GM10266 (cell line): ENCODE results near the gene GPT2.

Experiments used
- DNase-seq: peaks from one replicate; pipeline ENCODE4 v3.0.0; 2012; ENCODE audit errors: extremely low spot score
- TF ChIP-seq, protein P1 (sequence below): IDR thresholded peaks from 2 replicates; pipeline ENCODE4 v1.5.1; 2012; ENCODE audit warnings: mild to moderate bottlenecking, low read depth; ENCODE audit not compliant: control insufficient read depth, insufficient read depth; ENCODE audit errors: missing control alignments

The GPT2 gene

DNA sequence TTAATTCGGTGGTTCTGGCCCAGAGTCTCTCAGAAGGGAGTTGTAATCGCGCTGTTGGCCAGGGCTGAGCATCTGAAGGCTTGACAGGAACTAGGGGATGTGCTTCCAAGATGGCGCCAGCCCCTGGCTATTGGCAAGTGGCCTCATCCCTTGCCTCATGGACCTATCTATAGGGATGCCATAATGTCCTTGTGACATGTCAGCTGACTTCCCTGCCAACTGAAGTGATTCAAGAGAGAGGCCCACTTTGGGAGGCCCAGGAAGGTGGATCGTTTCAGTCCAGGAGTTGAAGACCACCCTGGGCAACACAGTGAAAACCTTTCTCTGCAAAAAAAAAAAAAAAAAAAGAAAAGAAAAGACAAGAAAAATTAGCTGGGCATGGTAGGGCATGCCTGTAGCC is 38.2 kb upstream of the GPT2 start:
- DNase-seq: no peak
- TF ChIP-seq, protein P1, sequence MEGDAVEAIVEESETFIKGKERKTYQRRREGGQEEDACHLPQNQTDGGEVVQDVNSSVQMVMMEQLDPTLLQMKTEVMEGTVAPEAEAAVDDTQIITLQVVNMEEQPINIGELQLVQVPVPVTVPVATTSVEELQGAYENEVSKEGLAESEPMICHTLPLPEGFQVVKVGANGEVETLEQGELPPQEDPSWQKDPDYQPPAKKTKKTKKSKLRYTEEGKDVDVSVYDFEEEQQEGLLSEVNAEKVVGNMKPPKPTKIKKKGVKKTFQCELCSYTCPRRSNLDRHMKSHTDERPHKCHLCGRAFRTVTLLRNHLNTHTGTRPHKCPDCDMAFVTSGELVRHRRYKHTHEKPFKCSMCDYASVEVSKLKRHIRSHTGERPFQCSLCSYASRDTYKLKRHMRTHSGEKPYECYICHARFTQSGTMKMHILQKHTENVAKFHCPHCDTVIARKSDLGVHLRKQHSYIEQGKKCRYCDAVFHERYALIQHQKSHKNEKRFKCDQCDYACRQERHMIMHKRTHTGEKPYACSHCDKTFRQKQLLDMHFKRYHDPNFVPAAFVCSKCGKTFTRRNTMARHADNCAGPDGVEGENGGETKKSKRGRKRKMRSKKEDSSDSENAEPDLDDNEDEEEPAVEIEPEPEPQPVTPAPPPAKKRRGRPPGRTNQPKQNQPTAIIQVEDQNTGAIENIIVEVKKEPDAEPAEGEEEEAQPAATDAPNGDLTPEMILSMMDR: no peak

DNA sequence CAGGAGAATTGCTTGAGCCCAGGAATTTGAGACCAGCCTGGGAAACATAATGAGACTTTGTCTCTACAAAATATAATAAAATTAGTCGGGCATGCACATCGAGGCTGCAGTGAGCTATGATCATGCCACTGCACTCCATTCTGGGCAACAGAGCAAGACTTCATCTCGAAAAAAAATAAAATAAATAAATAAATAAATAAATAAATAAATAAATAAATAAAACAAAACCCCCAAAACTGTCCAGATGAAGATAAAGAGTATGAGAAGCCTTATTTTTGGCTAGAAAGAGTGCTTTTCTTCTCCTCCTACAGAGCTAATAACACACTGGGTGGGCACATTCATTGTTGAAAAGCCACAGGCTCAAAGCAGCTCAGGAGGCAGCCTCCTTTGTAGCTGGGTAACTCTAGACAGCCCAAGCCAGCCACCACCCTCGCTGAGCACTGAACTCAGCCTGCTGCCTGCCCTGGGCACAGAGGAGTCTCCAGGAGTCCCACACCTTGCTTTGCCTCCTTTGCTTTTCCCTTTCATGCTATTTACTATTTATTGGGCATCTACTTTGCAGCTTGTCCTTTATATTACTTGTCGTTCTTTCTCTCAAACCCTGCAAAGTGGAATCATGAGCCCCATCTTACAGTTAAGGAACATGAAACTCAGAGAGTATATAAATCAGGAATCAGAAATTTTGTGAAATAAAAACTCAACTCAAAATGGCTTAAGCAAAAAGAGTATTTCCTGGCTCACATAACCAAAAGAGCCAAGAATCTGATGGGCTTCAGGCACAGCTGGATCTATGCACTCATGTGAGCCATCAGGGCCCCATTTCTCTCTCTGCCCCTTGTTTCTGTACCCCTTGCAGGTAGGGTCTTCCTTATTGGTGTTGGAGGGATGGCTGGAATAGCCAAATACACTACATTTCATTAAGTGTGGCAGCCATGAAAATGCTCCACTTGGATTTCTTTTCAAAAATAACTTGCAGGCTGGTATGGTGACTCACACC is 35.1 kb upstream of the GPT2 start:
- DNase-seq: no peak
- TF ChIP-seq, protein P1: no peak

- DNase-seq: no peak
- TF ChIP-seq, protein P1: no peak
Measured at GRCh38 chr16:46850619-46851555, 33.3 kb upstream of the GPT2 start.

DNA sequence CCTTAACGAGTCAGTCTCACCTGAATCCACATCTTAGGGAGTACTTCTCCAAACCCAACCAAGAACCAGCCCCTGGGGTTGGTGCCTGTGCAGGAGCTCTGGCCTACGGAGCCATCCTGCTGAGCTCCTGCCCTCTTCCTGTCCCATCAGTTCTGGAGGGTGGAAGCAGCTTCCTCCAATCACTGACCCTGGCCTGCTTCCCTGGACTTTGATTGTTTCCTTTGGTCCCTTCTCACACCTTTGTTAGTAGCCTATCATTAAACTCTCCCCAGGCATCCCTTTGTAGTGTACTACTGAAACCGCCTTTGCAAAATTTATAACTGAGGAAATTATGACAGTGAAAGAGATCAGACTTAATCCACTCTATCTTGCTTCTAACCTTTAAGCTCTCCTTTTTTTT is 32.0 kb upstream of the GPT2 start:
- no peak for DNase-seq
- TF ChIP-seq, protein P1: no peak

DNA sequence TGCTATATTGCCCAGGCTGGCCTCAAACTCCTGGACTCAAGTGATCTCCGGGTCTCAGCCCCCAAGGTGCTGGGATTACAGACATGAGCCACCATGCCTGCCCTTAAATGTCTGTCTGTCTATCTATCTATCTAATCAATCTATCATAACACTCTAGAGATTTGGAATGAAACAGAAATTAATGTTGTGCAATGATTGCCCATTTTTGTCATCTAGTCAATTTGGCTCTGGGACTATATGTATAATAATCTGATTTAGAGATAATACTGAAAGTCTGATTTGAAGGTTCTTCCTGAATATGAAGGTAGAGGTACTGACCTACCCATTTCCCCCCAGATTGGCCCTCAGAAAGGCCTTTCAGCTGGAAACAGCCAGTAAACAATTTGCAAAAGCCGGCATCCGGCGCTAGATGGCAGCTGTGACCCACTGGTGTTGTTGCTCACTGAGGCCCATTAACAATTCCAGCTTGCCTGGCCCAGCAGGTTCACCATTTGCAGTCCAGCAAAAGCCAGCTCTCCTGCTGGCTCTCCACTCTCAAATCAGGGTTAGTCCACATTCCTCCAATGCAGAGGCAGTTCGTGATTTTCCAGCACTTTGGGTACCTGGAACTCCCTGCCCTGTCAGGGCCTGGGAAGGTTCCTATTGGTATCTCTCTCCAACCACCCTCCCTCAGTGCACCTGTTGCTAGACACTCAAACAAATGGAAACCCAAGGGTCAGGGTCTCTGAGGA is 30.3 kb upstream of the GPT2 start:
- TF ChIP-seq, protein P1: peak; percentile 79
- peak; percentile 77 for DNase-seq

DNA sequence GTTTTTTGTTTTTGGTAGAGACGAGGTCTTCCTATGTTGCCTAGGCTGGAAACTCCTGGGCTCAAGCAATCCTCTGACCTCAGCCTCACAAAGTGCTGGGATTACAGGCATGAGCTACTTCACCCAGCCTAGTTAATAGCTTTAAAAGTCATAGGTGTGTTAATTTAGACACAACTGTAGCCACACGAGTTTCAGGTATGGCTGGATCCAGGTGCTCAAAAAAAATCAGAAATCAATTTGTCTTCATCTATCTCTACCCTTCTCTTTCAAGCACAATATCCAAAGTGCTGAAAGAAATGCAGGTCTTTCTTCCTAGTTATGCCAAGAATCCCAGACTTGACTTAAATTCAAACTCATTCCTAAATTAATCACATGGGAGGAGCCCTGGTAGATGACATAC is 29.3 kb upstream of the GPT2 start:
- TF ChIP-seq, protein P1: no peak
- DNase-seq: no peak
